Stimulated activated naive B cell treated with anti-CD40 and anti-IgM and Interleukin-4, amounts not matched to agents 10 μg/mL and 1 μg/mL and 100 μg/mL, for 72 hours (primary cell): ENCODE measurements around the gene RAB10.
A peak's percentile ranks its signal among the peaks of the same experiment; 100 is the strongest.
"Not testable (repeated sequence)": the region's sequence is repeated elsewhere in the genome, so short reads cannot be mapped to it uniquely, and the experiment has no call there.

Experiments
- ATAC-seq, 2 donors: fragments of 150-1000 bp; cut with Tn5 transposase; replicated peaks; 2 replicates each; pipeline ENCODE4 v1.10.0; 2021; ENCODE audit warnings: moderate library complexity in 1 of 2
- DNase-seq: peaks from one replicate; pipeline ENCODE4 v3.0.0; 2021
- H3K27ac Mint-ChIP-seq: one replicate; pipeline ENCODE4 v1.8.0; 2022; ENCODE audit warnings: mild to moderate bottlenecking, mixed read lengths
- H3K27me3 Mint-ChIP-seq, 2 donors: one replicate each; pipeline ENCODE4 v1.8.0; 2022; ENCODE audit warnings: mixed read lengths in 2 of 2
- H3K36me3 Mint-ChIP-seq, 2 donors: one replicate each; pipeline ENCODE4 v1.8.0; 2022; ENCODE audit warnings: mixed read lengths in 2 of 2, mild to moderate bottlenecking in 1 of 2
- H3K4me1 Mint-ChIP-seq, 2 donors: one replicate each; pipeline ENCODE4 v1.8.0; 2022; ENCODE audit warnings: mixed read lengths in 2 of 2, mild to moderate bottlenecking in 1 of 2
- H3K4me3 Mint-ChIP-seq, 2 donors: one replicate each; pipeline ENCODE4 v1.8.0; 2022; ENCODE audit warnings: mild to moderate bottlenecking in 2 of 2, mixed read lengths in 2 of 2, moderate library complexity in 1 of 2
- H3K9me3 Mint-ChIP-seq, 2 donors: one replicate each; pipeline ENCODE4 v1.8.0; 2022; ENCODE audit warnings: mixed read lengths in 2 of 2, mild to moderate bottlenecking in 1 of 2

The RAB10 gene

GRCh38 chr2:26150243-26150642 lies 116.4 kb downstream of the RAB10 start:
- no peak for DNase-seq
- Mint-ChIP-seq H3K9me3 (peaks cover 0 to 1% of the 10 kb centered on the region in 2 donors), H3K4me1 (peaks cover 0 to 2% of the 10 kb centered on the region in 2 donors), H3K27me3 (peaks cover 14 to 17% of the 10 kb centered on the region in 2 donors), H3K27ac (no peak overlapping the region), H3K4me3 (no peak overlapping the region), H3K36me3 (peaks cover 0 to 1% of the 10 kb centered on the region in 2 donors)
- no peak for ATAC-seq

- Mint-ChIP-seq H3K4me3 (no peak overlapping the region), H3K27ac (no peak overlapping the region), H3K9me3 (peaks cover 3 to 4% of the 10 kb centered on the region in 2 donors), H3K4me1 (peaks cover 0 to 5% of the 10 kb centered on the region in 2 donors), H3K36me3 (peaks cover 2 to 3% of the 10 kb centered on the region in 2 donors), H3K27me3 (peaks cover 0 to 5% of the 10 kb centered on the region in 2 donors)
- no peak for DNase-seq
- ATAC-seq = no peak
These were observed 123.7 kb downstream of the RAB10 start for GRCh38 chr2:26157580-26157979.

GRCh38 chr2:26161926-26162325 lies 128.0 kb downstream of the RAB10 start:
- peaks cover 0 to 5% of the 10 kb centered on the region in 2 donors for H3K27me3 Mint-ChIP-seq
- DNase-seq (no peak), ATAC-seq (no peak)
- H3K36me3 Mint-ChIP-seq = peaks cover 2 to 3% of the 10 kb centered on the region in 2 donors
- peaks cover 2 to 3% of the 10 kb centered on the region in 2 donors for H3K9me3 Mint-ChIP-seq
- peaks cover 0 to 5% of the 10 kb centered on the region in 2 donors for H3K4me1 Mint-ChIP-seq
- no peak overlapping the region for H3K4me3 Mint-ChIP-seq
- no peak overlapping the region for H3K27ac Mint-ChIP-seq

GRCh38 chr2:26162963-26163362 lies 129.1 kb downstream of the RAB10 start:
- DNase-seq (no peak), ATAC-seq (no peak)
- peaks cover 2 to 3% of the 10 kb centered on the region in 2 donors for H3K36me3 Mint-ChIP-seq
- peaks cover 0 to 5% of the 10 kb centered on the region in 2 donors for H3K27me3 Mint-ChIP-seq
- H3K27ac Mint-ChIP-seq = no peak overlapping the region
- peaks cover 0 to 5% of the 10 kb centered on the region in 2 donors for H3K4me1 Mint-ChIP-seq
- no peak overlapping the region for H3K4me3 Mint-ChIP-seq
- peaks cover 0 to 3% of the 10 kb centered on the region in 2 donors for H3K9me3 Mint-ChIP-seq

GRCh38 chr2:26164231-26164630 lies 130.3 kb downstream of the RAB10 start:
- Mint-ChIP-seq H3K4me3 (no peak overlapping the region), H3K27me3 (peaks cover 0 to 5% of the 10 kb centered on the region in 2 donors), H3K4me1 (peaks cover 0 to 5% of the 10 kb centered on the region in 2 donors), H3K27ac (no peak overlapping the region), H3K9me3 (peaks cover 0 to 3% of the 10 kb centered on the region in 2 donors), H3K36me3 (peaks cover 2 to 3% of the 10 kb centered on the region in 2 donors)
- ATAC-seq = no peak
- DNase-seq = no peak

GRCh38 chr2:26164641-26165211 lies 130.8 kb downstream of the RAB10 start:
- H3K4me1 Mint-ChIP-seq = peaks cover 0 to 3% of the 10 kb centered on the region in 2 donors
- DNase-seq = no peak
- peaks cover 0 to 5% of the 10 kb centered on the region in 2 donors for H3K27me3 Mint-ChIP-seq
- peaks cover 2 to 3% of the 10 kb centered on the region in 2 donors for H3K36me3 Mint-ChIP-seq
- peaks cover 0 to 3% of the 10 kb centered on the region in 2 donors for H3K9me3 Mint-ChIP-seq
- no peak overlapping the region for H3K4me3 Mint-ChIP-seq
- H3K27ac Mint-ChIP-seq = no peak overlapping the region
- ATAC-seq = no peak

- Mint-ChIP-seq H3K36me3 (peaks cover 0 to under 1% of the 10 kb centered on the region in 2 donors), H3K4me3 (no peak overlapping the region), H3K4me1 (no peaks in the 10 kb centered on the region), H3K27ac (no peak overlapping the region), H3K9me3 (peaks cover 0 to under 1% of the 10 kb centered on the region in 2 donors), H3K27me3 (peaks cover 0 to 2% of the 10 kb centered on the region in 2 donors)
- DNase-seq (no peak), ATAC-seq (no peak)
These were observed 131.5 kb downstream of the RAB10 start for GRCh38 chr2:26165403-26165802.

GRCh38 chr2:26166541-26166940 lies 132.7 kb downstream of the RAB10 start:
- not testable (repeated sequence) for ATAC-seq, DNase-seq, H3K4me1 Mint-ChIP-seq, H3K9me3 Mint-ChIP-seq, H3K27me3 Mint-ChIP-seq, H3K27ac Mint-ChIP-seq, H3K36me3 Mint-ChIP-seq, H3K4me3 Mint-ChIP-seq

- Mint-ChIP-seq H3K9me3 (peaks cover 0 to 1% of the 10 kb centered on the region in 2 donors), H3K4me1 (peaks cover 10 to 12% of the 10 kb centered on the region in 2 donors), H3K36me3 (peaks cover 6% of the 10 kb centered on the region in 2 donors), H3K27ac (no peak overlapping the region), H3K4me3 (no peak overlapping the region), H3K27me3 (peaks cover 23% of the 10 kb centered on the region in 2 donors)
- ATAC-seq (no peak), DNase-seq (no peak)
These were observed 134.9 kb downstream of the RAB10 start for GRCh38 chr2:26168785-26169184.

- peaks cover 0 to 1% of the 10 kb centered on the region in 2 donors for H3K9me3 Mint-ChIP-seq
- DNase-seq (no peak), ATAC-seq (no peak)
- H3K36me3 Mint-ChIP-seq = peaks cover 6% of the 10 kb centered on the region in 2 donors
- no peak overlapping the region for H3K4me3 Mint-ChIP-seq
- peaks cover 10 to 15% of the 10 kb centered on the region in 2 donors for H3K4me1 Mint-ChIP-seq
- no peak overlapping the region for H3K27ac Mint-ChIP-seq
- peaks cover 25 to 27% of the 10 kb centered on the region in 2 donors for H3K27me3 Mint-ChIP-seq
These were observed 135.3 kb downstream of the RAB10 start for GRCh38 chr2:26169226-26169625.

GRCh38 chr2:26169681-26170414 lies 136.0 kb downstream of the RAB10 start:
- Mint-ChIP-seq H3K36me3 (peaks cover 6% of the 10 kb centered on the region in 2 donors), H3K9me3 (peaks cover 0 to 1% of the 10 kb centered on the region in 2 donors), H3K4me3 (no peak overlapping the region), H3K4me1 (peaks cover 13 to 18% of the 10 kb centered on the region in 2 donors), H3K27me3 (peaks cover 31 to 33% of the 10 kb centered on the region in 2 donors), H3K27ac (no peak overlapping the region)
- ATAC-seq (no peak), DNase-seq (no peak)

GRCh38 chr2:26170795-26171194 lies 136.9 kb downstream of the RAB10 start:
- ATAC-seq (no peak), DNase-seq (no peak)
- Mint-ChIP-seq H3K27ac (no peak overlapping the region), H3K4me3 (no peak overlapping the region), H3K36me3 (peaks cover 6% of the 10 kb centered on the region in 2 donors), H3K27me3 (peaks cover 39 to 42% of the 10 kb centered on the region in 2 donors), H3K4me1 (peaks cover 15 to 18% of the 10 kb centered on the region in 2 donors), H3K9me3 (peaks cover 0 to 1% of the 10 kb centered on the region in 2 donors)

GRCh38 chr2:26172189-26172870 lies 138.4 kb downstream of the RAB10 start:
- peaks cover 6% of the 10 kb centered on the region in 2 donors for H3K36me3 Mint-ChIP-seq
- peak overlapping the region; percentile 56 for H3K27ac Mint-ChIP-seq

More at GRCh38 chr2:26172189-26172870, 138.4 kb downstream of the RAB10 start:
- Mint-ChIP-seq H3K4me3 (peak overlapping the region; percentile 85 to 88), H3K4me1 (peaks cover 15 to 18% of the 10 kb centered on the region in 2 donors), H3K27me3 (peaks cover 47 to 48% of the 10 kb centered on the region in 2 donors), H3K9me3 (peaks cover 0 to 1% of the 10 kb centered on the region in 2 donors)
- DNase-seq (no peak), ATAC-seq (no peak)
